SW 1271 (cell line): ENCODE results near the gene VPS8.
A peak's percentile ranks its signal among the peaks of the same experiment; 100 is the strongest.

Experiments used
- DNase-seq, 2 experiments: peaks; one replicate each; lab custom pipeline; 2025; lab: John Stamatoyannopoulos, UW

The VPS8 gene

GRCh38 chr3:185052631-185053030 lies 240.7 kb downstream of the VPS8 start:
- DNase-seq, result no peak

GRCh38 chr3:185056908-185057307 lies 244.9 kb downstream of the VPS8 start:
- DNase-seq, result no peak

GRCh38 chr3:185057829-185058228 lies 245.9 kb downstream of the VPS8 start:
- no peak for DNase-seq

- DNase-seq, result no peak
Observed at GRCh38 chr3:185058796-185059195, 246.8 kb downstream of the VPS8 start.

GRCh38 chr3:185059766-185060165 lies 247.8 kb downstream of the VPS8 start:
- no peak for DNase-seq

GRCh38 chr3:185060655-185061054 lies 248.7 kb downstream of the VPS8 start:
- DNase-seq, result no peak

- DNase-seq, result no peak
Observed at GRCh38 chr3:185062191-185062590, 250.2 kb downstream of the VPS8 start.

GRCh38 chr3:185063431-185063830 lies 251.5 kb downstream of the VPS8 start:
- DNase-seq, result no peak

- DNase-seq, result no peak
Observed at GRCh38 chr3:185065059-185065458, 253.1 kb downstream of the VPS8 start.

- no peak for DNase-seq
Observed at GRCh38 chr3:185066251-185066650, 254.3 kb downstream of the VPS8 start.

GRCh38 chr3:185067173-185067572 lies 255.2 kb downstream of the VPS8 start:
- no peak for DNase-seq

- no peak for DNase-seq
Observed at GRCh38 chr3:185069037-185070030, 257.4 kb downstream of the VPS8 start.

GRCh38 chr3:185070491-185071286 lies 258.7 kb downstream of the VPS8 start:
- DNase-seq, result peak in 1 of 2 experiments; percentile 16

- DNase-seq, result no peak
Observed at GRCh38 chr3:185071287-185071800, 259.4 kb downstream of the VPS8 start.

- DNase-seq, result no peak
Observed at GRCh38 chr3:185075547-185075946, 263.6 kb downstream of the VPS8 start.

- DNase-seq, result no peak
Observed at GRCh38 chr3:185076219-185076618, 264.3 kb downstream of the VPS8 start.

GRCh38 chr3:185079625-185080024 lies 267.7 kb downstream of the VPS8 start:
- no peak for DNase-seq

- DNase-seq, result no peak
Observed at GRCh38 chr3:185081521-185081920, 269.6 kb downstream of the VPS8 start.

GRCh38 chr3:185082149-185082548 lies 270.2 kb downstream of the VPS8 start:
- DNase-seq, result no peak

GRCh38 chr3:185082829-185083228 lies 270.9 kb downstream of the VPS8 start:
- DNase-seq, result no peak

- no peak for DNase-seq
Observed at GRCh38 chr3:185084402-185084801, 272.4 kb downstream of the VPS8 start.

GRCh38 chr3:185084901-185085300 lies 272.9 kb downstream of the VPS8 start:
- DNase-seq, result no peak

GRCh38 chr3:185087419-185087818 lies 275.5 kb downstream of the VPS8 start:
- DNase-seq, result no peak
